ENCODE measurements around the gene ERCC2. TPM values are rescaled to one million over a fixed set of nuclear protein-coding genes. Genes with fewer than 3 reads are reported as not detected.

Gene ERCC2
- 14.5 and 17.9 TPM in 2 replicates for total RNA-seq

DNA sequence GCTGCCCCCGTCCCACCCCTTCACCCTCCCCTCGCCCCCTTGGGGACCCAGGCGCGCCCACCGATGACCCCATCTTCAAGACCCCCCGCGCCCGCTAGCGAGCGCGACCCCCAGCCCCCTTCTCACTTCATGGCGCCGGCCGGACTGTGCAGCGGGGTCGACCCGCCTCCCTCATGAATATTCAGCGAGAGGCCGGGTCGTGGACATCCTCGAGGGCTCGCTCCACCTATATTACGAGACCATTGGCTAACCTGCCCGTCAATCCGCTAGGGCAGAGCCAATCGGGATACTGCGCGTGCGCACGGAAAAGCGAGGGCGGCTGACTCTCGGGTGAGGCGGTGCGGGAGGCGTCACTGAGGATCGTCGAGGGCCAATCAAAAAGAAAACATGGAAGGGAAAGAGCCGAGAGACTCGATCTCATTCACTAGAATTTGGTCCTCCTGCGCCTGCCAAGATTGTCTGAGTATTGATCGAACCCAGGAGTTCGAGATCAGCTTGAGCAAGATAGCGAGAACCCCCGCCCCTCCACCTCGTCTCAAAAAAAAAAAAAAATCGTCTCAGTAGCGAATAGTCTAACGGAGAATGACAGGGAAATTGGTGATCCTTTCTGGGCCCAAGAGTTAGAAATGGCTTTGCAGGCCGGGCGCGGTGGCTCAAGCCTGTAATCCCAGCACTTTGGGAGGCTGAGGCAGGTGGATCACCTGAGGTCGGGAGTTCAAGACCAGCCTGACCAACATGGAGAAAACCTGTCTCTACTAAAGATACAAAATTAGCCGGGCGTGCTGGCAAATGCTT is at the start of gene ERCC2:
TSS of gene ERCC2 (minus strand) at position 164 of the 795 bp plus-strand sequence. CDS start at position 131, 33 bp downstream.

DNA sequence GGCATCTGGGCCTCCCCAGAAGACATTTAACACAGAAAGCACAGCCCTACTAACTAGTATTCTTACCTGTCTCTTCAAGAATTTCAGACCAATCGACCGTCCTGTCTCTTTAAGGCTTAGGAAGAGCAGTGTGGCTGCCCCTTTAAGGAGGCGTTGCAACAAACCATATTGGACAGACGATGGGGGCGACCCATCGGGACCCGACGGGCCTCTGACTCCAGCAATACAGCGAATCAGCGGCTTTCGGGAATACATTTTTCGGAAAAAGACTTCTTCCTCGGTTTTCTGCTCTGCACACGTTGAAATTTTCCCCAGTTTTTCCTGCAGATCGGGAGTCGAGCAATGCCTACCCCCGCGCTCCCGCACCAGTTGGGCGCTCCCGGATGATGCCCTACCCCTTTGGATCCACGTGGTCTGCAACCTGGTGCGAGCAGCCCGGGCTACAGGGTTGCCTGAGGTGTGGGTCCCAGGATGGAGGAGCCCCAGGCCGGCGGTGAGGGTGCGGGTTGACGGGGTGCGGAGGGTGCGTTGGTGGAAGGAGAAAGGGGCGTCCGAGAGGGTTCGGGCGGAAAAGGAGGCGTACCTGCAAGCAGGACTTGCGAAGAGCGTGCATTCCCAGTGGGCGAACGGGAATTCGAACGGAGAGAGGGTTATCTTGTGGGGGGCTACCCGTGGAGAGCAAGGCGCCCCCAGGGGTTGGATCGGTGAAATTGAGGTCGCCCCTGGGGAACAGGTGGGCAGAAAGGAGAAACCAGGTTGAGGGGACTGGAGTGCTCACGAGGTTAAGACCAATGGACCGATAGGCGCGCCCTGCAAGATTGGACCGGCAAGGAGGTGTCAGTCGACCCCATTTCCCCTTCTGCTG is 36.1 kb upstream of the ERCC2 start, which contains the start of gene POLR1G:
TSS of gene POLR1G (plus strand) at position 419 of the 865 bp plus-strand sequence. CDS start at position 472, 53 bp downstream.

DNA sequence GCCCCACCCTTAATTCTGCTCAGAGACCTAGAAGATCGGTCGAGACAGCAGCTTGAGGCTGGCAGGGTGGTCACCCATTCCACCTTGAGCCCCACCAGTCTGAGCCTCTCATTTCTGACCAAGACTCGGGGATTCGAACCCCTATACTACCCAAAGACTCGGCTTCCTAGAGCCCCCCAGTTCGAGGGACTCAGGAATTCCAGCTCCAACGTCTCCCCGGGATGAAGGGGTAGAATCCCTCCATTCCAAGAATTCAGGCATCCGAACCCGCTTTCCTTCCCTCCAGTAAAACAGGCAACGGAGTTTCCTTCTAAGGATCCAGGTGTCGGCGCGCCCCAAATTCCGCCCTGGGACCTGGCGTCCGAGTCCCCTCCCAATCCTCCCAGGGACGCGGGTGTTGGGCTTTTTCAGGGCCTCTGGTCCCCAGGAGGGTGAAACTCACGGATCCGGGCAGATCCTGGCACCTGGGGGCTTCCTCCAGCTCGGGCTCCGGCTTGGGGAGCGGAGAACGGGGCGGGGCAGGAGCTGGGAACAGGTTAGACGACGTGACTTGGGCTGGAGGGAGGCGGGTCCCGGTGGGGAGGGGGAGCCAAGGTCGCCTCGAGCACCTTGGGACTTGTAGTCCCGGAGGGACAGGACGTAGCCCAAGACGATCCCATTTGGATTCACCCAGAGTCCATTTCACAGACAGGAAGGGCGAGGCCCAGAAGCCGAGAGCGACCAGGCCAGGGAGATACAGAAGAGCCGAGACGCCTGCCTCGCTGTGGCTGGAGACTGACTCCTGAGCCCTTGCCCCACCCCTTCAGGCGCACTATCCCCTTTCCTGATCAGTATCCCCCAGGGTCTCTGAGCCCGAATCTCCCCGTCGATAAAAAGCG is 34.4 kb upstream of the ERCC2 start, which contains the start of gene PPP1R13L:
TSS of gene PPP1R13L (minus strand) at position 513 of the 878 bp plus-strand sequence. CDS start 6,751 bp downstream, outside the sequence.

DNA sequence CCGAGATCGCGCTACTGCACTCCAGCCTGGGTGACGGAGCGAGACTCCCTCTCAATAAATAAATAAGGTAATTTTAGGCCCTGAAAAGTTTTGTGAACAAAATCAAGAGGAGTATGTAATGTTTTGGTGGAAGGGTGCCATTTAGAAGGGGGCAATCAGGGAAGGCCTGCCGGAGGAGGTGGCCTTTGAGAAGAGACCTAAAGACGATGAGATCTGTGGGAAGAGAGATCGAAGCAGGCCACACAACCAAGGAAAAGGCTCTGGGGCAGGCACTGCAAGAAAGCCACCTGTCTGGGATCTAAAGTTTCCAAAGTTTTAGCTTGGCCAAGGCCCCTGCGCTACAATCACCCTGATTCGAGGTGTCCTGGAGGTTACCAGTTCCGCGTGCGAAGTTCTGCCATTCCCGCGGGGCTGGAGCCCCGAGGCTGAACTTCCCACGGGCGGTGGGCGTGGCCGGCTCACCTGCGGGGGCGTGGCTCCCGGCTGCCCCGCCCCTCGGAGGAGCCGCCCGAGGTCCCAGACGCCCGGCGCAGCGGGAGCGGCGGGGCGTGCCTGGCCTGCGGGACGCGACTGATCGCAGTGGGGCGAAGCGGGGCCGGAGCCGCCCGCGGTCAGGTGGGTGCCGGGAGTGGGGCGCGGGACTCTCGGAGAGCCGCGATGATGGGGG is 30.0 kb downstream of the ERCC2 start, which contains the start of gene KLC3:
TSS of gene KLC3 (plus strand) at position 519 of the 667 bp plus-strand sequence. CDS start 4,792 bp downstream, outside the sequence.

DNA sequence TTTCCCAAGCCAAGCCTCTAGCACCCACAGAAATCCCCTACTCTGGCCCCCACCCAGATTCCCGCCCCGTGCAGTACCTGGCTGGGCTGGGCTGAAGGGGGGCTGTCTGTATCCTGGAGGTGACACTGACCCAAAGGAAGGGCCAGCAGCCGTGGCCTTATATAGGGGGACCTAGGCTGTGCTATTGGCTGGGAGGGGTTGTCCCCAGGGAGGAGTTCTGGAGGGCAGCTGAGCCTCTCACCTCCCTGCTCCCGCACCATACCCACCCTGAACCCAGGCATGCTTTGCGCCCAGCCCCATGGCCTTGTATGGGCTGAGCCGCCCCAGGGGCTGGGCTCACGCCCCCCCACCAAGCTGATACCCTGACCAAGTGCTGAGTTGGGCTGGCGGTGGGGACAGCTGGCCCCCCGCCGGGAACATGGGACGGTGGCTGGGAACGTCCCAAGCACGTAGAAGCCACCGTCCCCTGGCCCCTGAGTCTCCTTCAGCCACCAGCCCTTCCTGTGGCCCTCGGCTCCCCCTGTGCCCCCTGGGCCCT is 47.6 kb downstream of the ERCC2 start, which contains the start of gene CKM:
TSS of gene CKM (minus strand) at position 132 of the 538 bp plus-strand sequence. CDS start 3,162 bp downstream, outside the sequence.

Other genes with a start within 250 kb of the ERCC2 start
- 2.9 and 5.9 TPM in 2 replicates for gene NKPD1, start 209.6 kb downstream of the ERCC2 start, total RNA-seq
- gene TRAPPC6A, start 192.3 kb downstream of the ERCC2 start, total RNA-seq = 9.9 and 27.5 TPM in 2 replicates
- gene BLOC1S3, start 191.8 kb downstream of the ERCC2 start, total RNA-seq = 5.9 and 6.8 TPM in 2 replicates
- gene EXOC3L2, start 125.2 kb downstream of the ERCC2 start, total RNA-seq = 0.11 TPM in 1 of 2 replicates, not detected in the other
- gene MARK4, start 119.3 kb downstream of the ERCC2 start, total RNA-seq = 8.9 and 18.1 TPM in 2 replicates
- not detected in 2 replicates for gene CKM, start 47.7 kb downstream of the ERCC2 start, total RNA-seq
- gene KLC3, start 29.8 kb downstream of the ERCC2 start, total RNA-seq = 33.4 and 39.1 TPM in 2 replicates
- 44.8 and 61.1 TPM in 2 replicates for gene PPP1R13L, start 34.5 kb upstream of the ERCC2 start, total RNA-seq
- 2.4 and 2.8 TPM in 2 replicates for gene POLR1G, start 36.1 kb upstream of the ERCC2 start, total RNA-seq
- 69.3 and 73.0 TPM in 2 replicates for gene ERCC1, start 53.3 kb upstream of the ERCC2 start, total RNA-seq
- gene FOSB, start 97.4 kb upstream of the ERCC2 start, total RNA-seq = 32.8 and 86.4 TPM in 2 replicates
- gene RTN2, start 126.5 kb upstream of the ERCC2 start, total RNA-seq = 10.6 and 17.7 TPM in 2 replicates
- 1.1 and 2.0 TPM in 2 replicates for gene PPM1N, start 127.9 kb upstream of the ERCC2 start, total RNA-seq
- gene VASP, start 136.9 kb upstream of the ERCC2 start, total RNA-seq = 78.9 and 123 TPM in 2 replicates
- 11.8 and 23.4 TPM in 2 replicates for gene OPA3, start 214.2 kb upstream of the ERCC2 start, total RNA-seq
- gene GPR4, start 231.6 kb upstream of the ERCC2 start, total RNA-seq = not detected in 2 replicates